HCT116 (cell line): ENCODE results near the gene RNFT1. TPM values are rescaled to one million over a fixed set of nuclear protein-coding genes. Genes with fewer than 3 reads are reported as not detected.

Experiments
- ATAC-seq: fragments of 200-7000 bp; cut with Tn5 transposase; 2 replicates; pipeline ENCODE4 v1.9.1; 2020; ENCODE audit warnings: mild to moderate bottlenecking, moderate library complexity
- BruUV-seq: library from RNA; stranded (reverse); fragments of 400-500 nt; replicated peaks from 2 replicates; lab custom pipeline; 2021; lab: Mats Ljungman, UMichigan
- CTCF ChIA-PET: fragments of 300-600 bp; sonication (Branson Sonifier 250); formaldehyde crosslinking; loops from one replicate; lab custom pipeline; 2021; ENCODE audit warnings: antibody characterized with exemption; lab: Charles Lee
- POLR2A ChIA-PET: fragments of 300-600, 350-600 bp; sonication (Branson Sonifier 250); formaldehyde crosslinking; loops from one replicate; lab custom pipeline; 2021; ENCODE audit warnings: antibody characterized with exemption; lab: Charles Lee
- RAD21 ChIA-PET, 2 experiments: fragments of 300-600 bp; sonication (Branson Sonifier 250); formaldehyde crosslinking; loops; one replicate each; lab custom pipeline; 2023; ENCODE audit warnings: low total read pairs in 2 of 2; ENCODE audit not compliant: uncharacterized antibody in 2 of 2, unreplicated experiment in 2 of 2, low non-redundant PET in 1 of 2; lab: Charles Lee
- DNase-seq: peaks from one replicate; pipeline ENCODE4 v3.0.0-alpha.2; 2010; ENCODE audit warnings: low read depth, low spot score
- H2AFZ ChIP-seq: fragments of 200-600 bp; shearing (Covaris generic), sonication (generic); 2 replicates; pipeline ENCODE4 v1.6.1; 2017; ENCODE audit warnings: low read depth, mixed run types, mixed read lengths, antibody characterized with exemption, low read length; ENCODE audit not compliant: poor library complexity, severe bottlenecking
- H3K27ac ChIP-seq: 2 replicates; pipeline ENCODE4 v1.5.1; 2012; ENCODE audit warnings: low read depth, low read length
- H3K27me3 ChIP-seq: fragments of 200-600 bp; sonication (generic); 2 replicates; pipeline ENCODE4 v1.6.1; 2016; ENCODE audit warnings: mixed run types, low read length, mixed read lengths; ENCODE audit not compliant: insufficient read depth
- H3K36me3 ChIP-seq, 2 experiments: fragments of 200-500 bp in 1 of 2; fragments of 200-600 bp in 1 of 2; sonication (Bioruptor generic) in 1 of 2; sonication (generic) in 1 of 2; 2 replicates each; pipeline versions ENCODE4 v1.5.1 to v1.6.1; 2014 to 2016; ENCODE audit warnings: low read length in 2 of 2, inconsistent platforms in 1 of 2, mixed read lengths in 1 of 2, mixed run types in 1 of 2; ENCODE audit not compliant: insufficient read depth in 2 of 2, control insufficient read depth in 1 of 2
- H3K4me1 ChIP-seq, 2 experiments: fragments of 200-600 bp in 1 of 2; sonication (generic) in 1 of 2; 2 replicates each; pipeline versions ENCODE4 v1.5.1 to v1.6.1; 2012 to 2017; ENCODE audit warnings: low read length in 2 of 2, inconsistent platforms in 1 of 2, mild to moderate bottlenecking in 1 of 2, mixed read lengths in 1 of 2, mixed run types in 1 of 2, moderate library complexity in 1 of 2; ENCODE audit not compliant: insufficient read depth in 2 of 2, control insufficient read depth in 1 of 2
- H3K4me2 ChIP-seq: fragments of 200-600 bp; sonication (generic); 2 replicates; pipeline ENCODE4 v1.6.1; 2017; ENCODE audit warnings: mixed run types, low read length, mixed read lengths
- H3K4me3 ChIP-seq, 2 experiments: fragments of 200-600 bp in 1 of 2; sonication (generic) in 1 of 2; replicated peaks in 1 of 2; 2 replicates each; pipeline ENCODE4 v1.5.1; 2011 to 2016; ENCODE audit warnings: low read length in 2 of 2, control low read depth in 1 of 2, low read depth in 1 of 2, mild to moderate bottlenecking in 1 of 2, mixed read lengths in 1 of 2, mixed run types in 1 of 2
- H3K79me2 ChIP-seq: fragments of 200-600 bp; sonication (generic); 2 replicates; pipeline ENCODE4 v1.6.1; 2017; ENCODE audit warnings: mild to moderate bottlenecking, mixed run types, low read length, moderate library complexity, mixed read lengths; ENCODE audit not compliant: insufficient read depth
- H3K9ac ChIP-seq: fragments of 200-600 bp; sonication (generic); 2 replicates; pipeline ENCODE4 v1.6.1; 2016; ENCODE audit warnings: low read length, mixed read lengths
- H3K9me2 ChIP-seq: fragments of 200-600 bp; sonication (generic), shearing (Covaris generic); 2 replicates; pipeline ENCODE4 v1.6.1; 2017; ENCODE audit warnings: mixed run types, mild to moderate bottlenecking, moderate library complexity; ENCODE audit not compliant: insufficient read depth
- H3K9me3 ChIP-seq, 2 experiments: fragments of 200-500 bp in 1 of 2; fragments of 200-600 bp in 1 of 2; sonication (Bioruptor generic) in 1 of 2; sonication (generic) in 1 of 2; 2 replicates each; pipeline ENCODE4 v1.6.1; 2014 to 2017; ENCODE audit warnings: low read length in 2 of 2, mixed read lengths in 2 of 2, inconsistent platforms in 1 of 2, low read depth in 1 of 2, mild to moderate bottlenecking in 1 of 2, mixed run types in 1 of 2, moderate library complexity in 1 of 2; ENCODE audit not compliant: control insufficient read depth in 1 of 2, insufficient read depth in 1 of 2
- H4K20me1 ChIP-seq: fragments of 200-600 bp; sonication (generic), shearing (Covaris generic); 2 replicates; pipeline ENCODE4 v1.6.1; 2017; ENCODE audit warnings: mixed run types, mild to moderate bottlenecking, moderate library complexity; ENCODE audit not compliant: insufficient read depth
- CEBPB ChIP-seq: IDR thresholded peaks from 2 replicates; pipeline ENCODE4 v1.6.1; 2012; ENCODE audit warnings: low read depth
- ELF1 ChIP-seq: IDR thresholded peaks from 2 replicates; pipeline ENCODE4 v1.6.1; 2012; ENCODE audit warnings: low read depth, borderline replicate concordance
- EZH2 ChIP-seq: fragments of 200-600 bp; sonication (generic); IDR thresholded peaks from 2 replicates; pipeline ENCODE4 v1.6.1; 2017; ENCODE audit warnings: antibody characterized with exemption, mixed run types
- EZH2phosphoT487 ChIP-seq: fragments of 200-600 bp; IDR thresholded peaks from 2 replicates; pipeline ENCODE4 v1.6.1; 2018; ENCODE audit warnings: antibody characterized with exemption, borderline replicate concordance
- FOSL1 ChIP-seq: IDR thresholded peaks from 2 replicates; pipeline ENCODE4 v1.6.1; 2012; ENCODE audit warnings: low read depth
- POLR2A ChIP-seq: IDR thresholded peaks from 2 replicates; pipeline ENCODE4 v1.7.0; 2011; ENCODE audit warnings: borderline replicate concordance; ENCODE audit not compliant: insufficient read depth, insufficient read length; ENCODE audit errors: extremely low read depth
- POLR2AphosphoS5 ChIP-seq: IDR thresholded peaks from 2 replicates; pipeline ENCODE4 v1.6.1; 2011; ENCODE audit warnings: mild to moderate bottlenecking, low read depth, low read length, moderate library complexity
- RAD21 ChIP-seq: IDR thresholded peaks from 2 replicates; pipeline ENCODE4 v1.6.1; 2012; ENCODE audit warnings: low read depth, mild to moderate bottlenecking
- SIN3A ChIP-seq: IDR thresholded peaks from 2 replicates; pipeline ENCODE4 v1.6.1; 2012; ENCODE audit warnings: low read depth
- SP1 ChIP-seq: IDR thresholded peaks from 2 replicates; pipeline ENCODE4 v1.6.1; 2012; ENCODE audit warnings: low read depth
- TCF7L2 ChIP-seq: IDR thresholded peaks from 2 replicates; pipeline ENCODE4 v1.7.0; 2011; ENCODE audit warnings: borderline replicate concordance, inconsistent platforms; ENCODE audit not compliant: insufficient read depth, insufficient read length; ENCODE audit errors: extremely low read depth
- YY1 ChIP-seq: IDR thresholded peaks from 2 replicates; pipeline ENCODE4 v1.6.1; 2011; ENCODE audit warnings: low read length, low read depth, moderate library complexity, mild to moderate bottlenecking; ENCODE audit not compliant: insufficient replicate concordance; ENCODE audit errors: extremely low read depth
- ZNF274 ChIP-seq: fragments of 200-500 bp; sonication (Bioruptor generic); IDR thresholded peaks from 2 replicates; pipeline ENCODE4 v1.6.1; 2014; ENCODE audit warnings: mild to moderate bottlenecking, low read depth, low read length, inconsistent platforms
- intact Hi-C: fragments of 100-400 bp; cut with micrococcal nuclease; formaldehyde crosslinking; loops from 2 replicates; pipeline ENCODE4 v1.10.0; 2022
- total RNA-seq: library from RNA; stranded (reverse); gene quantifications from one replicate; pipeline ENCODE4 v1.2.1, GENCODE V29; 2021; ENCODE audit not compliant: unreplicated experiment
- TF ChIP-seq, protein P1 (sequence below), 3 experiments: fragments of 200-600 bp in 1 of 3; sonication (generic) in 1 of 3; IDR thresholded peaks in 2 of 3; conservative IDR thresholded peaks in 1 of 3; 2 replicates each; pipeline ENCODE4 v1.5.1; 2012 to 2017; ENCODE audit warnings: low read depth in 2 of 3, low read length in 2 of 3, antibody characterized with exemption in 1 of 3, borderline replicate concordance in 1 of 3, control low read depth in 1 of 3, mild to moderate bottlenecking in 1 of 3, mixed read lengths in 1 of 3, mixed run types in 1 of 3, moderate library complexity in 1 of 3; ENCODE audit not compliant: insufficient read depth in 1 of 3
- TF ChIP-seq, protein P2 (sequence below): IDR thresholded peaks from 2 replicates; pipeline ENCODE4 v1.6.1; 2011; ENCODE audit warnings: mild to moderate bottlenecking, low read length, moderate library complexity; ENCODE audit not compliant: insufficient replicate concordance; ENCODE audit errors: extremely low read depth
- TF ChIP-seq, protein P3 (sequence below): IDR thresholded peaks from 2 replicates; pipeline ENCODE4 v1.6.1; 2012
- TF ChIP-seq, protein P4 (sequence below): IDR thresholded peaks from 2 replicates; pipeline ENCODE4 v1.6.1; 2012

Gene RNFT1
- total RNA-seq, 1 experiment from 2014 or later = 24.2 TPM

DNA sequence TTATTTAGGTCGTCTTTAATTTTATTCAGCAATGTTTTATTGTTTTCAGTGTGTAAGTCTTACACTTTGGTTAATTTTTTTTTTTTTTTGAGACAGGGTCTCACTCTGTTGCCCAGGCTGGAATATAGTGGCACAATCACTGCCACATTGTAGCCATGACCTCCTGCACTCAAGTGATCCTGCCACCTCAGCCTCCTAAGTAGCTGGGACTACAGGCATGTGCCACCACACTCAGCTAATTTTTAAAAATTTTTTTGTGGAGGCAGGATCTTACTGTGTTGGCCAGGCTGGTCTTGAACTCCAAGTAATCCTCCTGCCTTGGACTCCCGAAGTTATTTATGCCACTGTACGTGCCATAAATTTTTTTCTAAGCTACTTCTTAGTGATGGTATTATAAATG, 57.1 kb downstream of the RNFT1 start:
- RAD21 ChIA-PET = no interaction called here
- intact Hi-C loops = no loop called here
- peaks cover under 1 to 3% of the 10 kb centered on the region in 2 experiments; a peak in 1 of 4 replicates for H3K36me3 ChIP-seq
- H3K9me2 ChIP-seq = no peaks in the 10 kb centered on the region
- TF ChIP-seq EZH2phosphoT487 (no peak), RAD21 (no peak)
- ATAC-seq (no peak), DNase-seq (no peak)
- POLR2A ChIA-PET = interaction anchor here (0.5 kb wide), 1 partner anchor 12 kb away, joined by 3 read pairs; no protein-coding TSS in a partner anchor
- H2AFZ ChIP-seq = no peak overlapping the region
- H3K79me2 ChIP-seq = peaks cover 88% of the 10 kb centered on the region
- no peak overlapping the region for H3K4me3 ChIP-seq
- BruUV-seq = no TSS peak
- H3K4me1 ChIP-seq = no peaks in the 10 kb centered on the region
- H3K27me3 ChIP-seq = no peaks in the 10 kb centered on the region
- H3K9ac ChIP-seq = no peak overlapping the region
- no peaks in the 10 kb centered on the region for H3K9me3 ChIP-seq
- H4K20me1 ChIP-seq = no peaks in the 10 kb centered on the region
- H3K4me2 ChIP-seq = no peak overlapping the region
- CTCF ChIA-PET = no interaction called here
- H3K27ac ChIP-seq = no peak overlapping the region

GRCh38 chr17:59903455-59903854, 61.1 kb downstream of the RNFT1 start:
- ChIA-PET POLR2A (no interaction called here), RAD21 (no interaction called here), CTCF (interaction anchor here (0.6 to 3.0 kb wide), 2 partner anchors 11 to 60 kb away, joined by 3 to 20 read pairs; no protein-coding TSS in a partner anchor)
- no peak for ATAC-seq
- no peak overlapping the region for H3K4me2 ChIP-seq
- H3K27ac ChIP-seq = no peak overlapping the region
- H3K9ac ChIP-seq = no peak overlapping the region
- peaks cover 96% of the 10 kb centered on the region for H3K79me2 ChIP-seq
- H3K9me3 ChIP-seq = no peaks in the 10 kb centered on the region
- H3K36me3 ChIP-seq = no peaks in the 10 kb centered on the region; a peak in 1 of 4 replicates
- H3K9me2 ChIP-seq = no peaks in the 10 kb centered on the region
- no peak for DNase-seq
- BruUV-seq = no TSS peak
- no peaks in the 10 kb centered on the region for H3K27me3 ChIP-seq
- intact Hi-C loops = no loop called here
- no peaks in the 10 kb centered on the region for H3K4me1 ChIP-seq
- H4K20me1 ChIP-seq = peaks cover 6% of the 10 kb centered on the region; the same call in 1 of the 2 replicates
- no peak overlapping the region for H3K4me3 ChIP-seq
- H2AFZ ChIP-seq = no peak overlapping the region
- TF ChIP-seq, protein P1, sequence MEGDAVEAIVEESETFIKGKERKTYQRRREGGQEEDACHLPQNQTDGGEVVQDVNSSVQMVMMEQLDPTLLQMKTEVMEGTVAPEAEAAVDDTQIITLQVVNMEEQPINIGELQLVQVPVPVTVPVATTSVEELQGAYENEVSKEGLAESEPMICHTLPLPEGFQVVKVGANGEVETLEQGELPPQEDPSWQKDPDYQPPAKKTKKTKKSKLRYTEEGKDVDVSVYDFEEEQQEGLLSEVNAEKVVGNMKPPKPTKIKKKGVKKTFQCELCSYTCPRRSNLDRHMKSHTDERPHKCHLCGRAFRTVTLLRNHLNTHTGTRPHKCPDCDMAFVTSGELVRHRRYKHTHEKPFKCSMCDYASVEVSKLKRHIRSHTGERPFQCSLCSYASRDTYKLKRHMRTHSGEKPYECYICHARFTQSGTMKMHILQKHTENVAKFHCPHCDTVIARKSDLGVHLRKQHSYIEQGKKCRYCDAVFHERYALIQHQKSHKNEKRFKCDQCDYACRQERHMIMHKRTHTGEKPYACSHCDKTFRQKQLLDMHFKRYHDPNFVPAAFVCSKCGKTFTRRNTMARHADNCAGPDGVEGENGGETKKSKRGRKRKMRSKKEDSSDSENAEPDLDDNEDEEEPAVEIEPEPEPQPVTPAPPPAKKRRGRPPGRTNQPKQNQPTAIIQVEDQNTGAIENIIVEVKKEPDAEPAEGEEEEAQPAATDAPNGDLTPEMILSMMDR (IDR thresholded peaks at IDR 0.05 in 2 of 3, conservative IDR thresholded peaks at IDR 0.05 in 1 of 3; ENCODE audit: borderline replicate concordance in 1 of 3, insufficient read depth in 1 of 3, low read depth in 2 of 3, low read length in 2 of 3) = no peak
- no peak for TF ChIP-seq RAD21
- TF ChIP-seq, protein P2, sequence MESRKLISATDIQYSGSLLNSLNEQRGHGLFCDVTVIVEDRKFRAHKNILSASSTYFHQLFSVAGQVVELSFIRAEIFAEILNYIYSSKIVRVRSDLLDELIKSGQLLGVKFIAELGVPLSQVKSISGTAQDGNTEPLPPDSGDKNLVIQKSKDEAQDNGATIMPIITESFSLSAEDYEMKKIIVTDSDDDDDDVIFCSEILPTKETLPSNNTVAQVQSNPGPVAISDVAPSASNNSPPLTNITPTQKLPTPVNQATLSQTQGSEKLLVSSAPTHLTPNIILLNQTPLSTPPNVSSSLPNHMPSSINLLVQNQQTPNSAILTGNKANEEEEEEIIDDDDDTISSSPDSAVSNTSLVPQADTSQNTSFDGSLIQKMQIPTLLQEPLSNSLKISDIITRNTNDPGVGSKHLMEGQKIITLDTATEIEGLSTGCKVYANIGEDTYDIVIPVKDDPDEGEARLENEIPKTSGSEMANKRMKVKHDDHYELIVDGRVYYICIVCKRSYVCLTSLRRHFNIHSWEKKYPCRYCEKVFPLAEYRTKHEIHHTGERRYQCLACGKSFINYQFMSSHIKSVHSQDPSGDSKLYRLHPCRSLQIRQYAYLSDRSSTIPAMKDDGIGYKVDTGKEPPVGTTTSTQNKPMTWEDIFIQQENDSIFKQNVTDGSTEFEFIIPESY = no peak
- no peak for TF ChIP-seq SIN3A
- no peak for TF ChIP-seq CEBPB
- TF ChIP-seq POLR2A = no peak
- TF ChIP-seq, protein P3, sequence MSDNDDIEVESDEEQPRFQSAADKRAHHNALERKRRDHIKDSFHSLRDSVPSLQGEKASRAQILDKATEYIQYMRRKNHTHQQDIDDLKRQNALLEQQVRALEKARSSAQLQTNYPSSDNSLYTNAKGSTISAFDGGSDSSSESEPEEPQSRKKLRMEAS = no peak
- no peak for TF ChIP-seq FOSL1
- TF ChIP-seq, protein P4, sequence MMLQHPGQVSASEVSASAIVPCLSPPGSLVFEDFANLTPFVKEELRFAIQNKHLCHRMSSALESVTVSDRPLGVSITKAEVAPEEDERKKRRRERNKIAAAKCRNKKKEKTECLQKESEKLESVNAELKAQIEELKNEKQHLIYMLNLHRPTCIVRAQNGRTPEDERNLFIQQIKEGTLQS = no peak
- no peak for TF ChIP-seq TCF7L2
- no peak for TF ChIP-seq YY1
- no peak for TF ChIP-seq ELF1
- TF ChIP-seq EZH2 = no peak
- TF ChIP-seq SP1 = no peak
- TF ChIP-seq ZNF274 = no peak
- no peak for TF ChIP-seq POLR2AphosphoS5
